HepG2 (cell line): ENCODE measurements around the gene LHFPL2. TPM values are rescaled to one million over a fixed set of nuclear protein-coding genes. Genes with fewer than 3 reads are reported as not detected.
"Not testable (repeated sequence)": the region's sequence is repeated elsewhere in the genome, so short reads cannot be mapped to it uniquely, and the experiment has no call there.

Experiments used
- ATAC-seq: fragments of 200-7000 bp; cut with Tn5 transposase; 3 replicates; pipeline ENCODE4 v1.9.1; 2020; ENCODE audit warnings: mild to moderate bottlenecking, moderate library complexity
- BruUV-seq: library from RNA; stranded (reverse); fragments of 400-500 nt; replicated peaks from 2 replicates; lab custom pipeline; 2021; lab: Mats Ljungman, UMichigan
- CTCF ChIA-PET: fragments of 300-600 bp; formaldehyde crosslinking; extraction: SDS; loops from one replicate; lab custom pipeline; 2021; ENCODE audit warnings: low total read pairs, inconsistent platforms, low intra/inter-chr PET ratio; lab: Yijun Ruan, JAX
- POLR2A ChIA-PET: fragments of 350-600 bp; sonication (Branson Sonifier 250); formaldehyde crosslinking; loops from one replicate; lab custom pipeline; 2020; ENCODE audit warnings: antibody characterized with exemption, inconsistent platforms; lab: Yijun Ruan, JAX
- DNase-seq: peaks from one replicate; pipeline ENCODE4 v3.0.0-alpha.2; 2015; ENCODE audit warnings: low spot score
- FAIRE-seq: peaks from 3 replicates; lab custom pipeline; 2011; peaks lifted over from hg19 to GRCh38; lab: Jason Lieb, UNC
- H2AFZ ChIP-seq: one replicate; pipeline ENCODE4 v1.6.1; 2011; ENCODE audit warnings: low read length, inconsistent platforms
- H3K27ac ChIP-seq: fragments of 300-600 bp; 3 replicates; pipeline ENCODE4 v1.8.0; 2011; ENCODE audit warnings: mixed run types, mild to moderate bottlenecking, mixed read lengths, low read length, inconsistent platforms; ENCODE audit not compliant: insufficient read depth; ENCODE audit errors: extremely low read length
- H3K27me3 ChIP-seq, 2 experiments: fragments of 200-600 bp in 1 of 2; 2 replicates in 1 of 2; 3 replicates in 1 of 2; pipeline versions ENCODE4 v1.6.0 to v1.8.0; 2011; ENCODE audit warnings: low read length in 2 of 2, mild to moderate bottlenecking in 2 of 2, moderate library complexity in 2 of 2, inconsistent platforms in 1 of 2; ENCODE audit not compliant: insufficient read depth in 2 of 2, control insufficient read depth in 1 of 2
- H3K36me3 ChIP-seq, 2 experiments: fragments of 200-600 bp in 1 of 2; replicated peaks in 1 of 2; 2 replicates in 1 of 2; 3 replicates in 1 of 2; pipeline versions ENCODE4 v1.5.1 to v1.8.0; 2011; ENCODE audit warnings: low read length in 2 of 2, inconsistent platforms in 1 of 2; ENCODE audit not compliant: insufficient read depth in 2 of 2, control insufficient read depth in 1 of 2
- H3K4me1 ChIP-seq: 2 replicates; pipeline ENCODE4 v1.5.1; 2012; ENCODE audit warnings: low read length, inconsistent platforms; ENCODE audit not compliant: insufficient read depth
- H3K4me2 ChIP-seq: 2 replicates; pipeline ENCODE4 v1.6.0; 2011; ENCODE audit warnings: low read depth, low read length, inconsistent platforms
- H3K4me3 ChIP-seq, 3 experiments: fragments of 200-600 bp in 1 of 3; sonication (generic), shearing (Covaris generic) in 1 of 3; replicated peaks in 1 of 3; 2 replicates each; pipeline ENCODE4 v1.5.1; 2011 to 2016; ENCODE audit warnings: low read length in 3 of 3, inconsistent platforms in 2 of 3, low read depth in 2 of 3, mild to moderate bottlenecking in 2 of 3, control low read depth in 1 of 3, mixed read lengths in 1 of 3; ENCODE audit not compliant: insufficient read depth in 1 of 3
- H3K79me2 ChIP-seq: one replicate; pipeline ENCODE4 v1.6.1; 2011; ENCODE audit warnings: low read length, inconsistent platforms; ENCODE audit not compliant: insufficient read depth
- H3K9ac ChIP-seq: 2 replicates; pipeline ENCODE4 v1.6.0; 2011; ENCODE audit warnings: mild to moderate bottlenecking, low read depth, low read length, inconsistent platforms; ENCODE audit not compliant: insufficient read depth
- H3K9me3 ChIP-seq: 2 replicates; pipeline ENCODE4 v1.5.1; 2012; ENCODE audit warnings: mild to moderate bottlenecking, low read length
- H4K20me1 ChIP-seq: 2 replicates; pipeline ENCODE4 v1.6.0; 2011; ENCODE audit warnings: inconsistent platforms, mild to moderate bottlenecking, low read length, moderate library complexity; ENCODE audit not compliant: insufficient read depth
- HNRNPK ChIP-seq: fragments of 200-400 bp; formaldehyde crosslinking; IDR thresholded peaks from 2 replicates; pipeline ENCODE4 v1.6.1; 2018; ENCODE audit warnings: low read length, low read depth, moderate library complexity, mild to moderate bottlenecking; ENCODE audit not compliant: poor library complexity, severe bottlenecking
- PHF5A ChIP-seq: IDR thresholded peaks from one replicate; pipeline ENCODE4 v1.6.1; 2018; ENCODE audit warnings: low read depth, missing genetic modification reagents; ENCODE audit not compliant: unreplicated experiment
- WGBS: methylation state at CpG from one replicate; pipeline ENCODE4 v1.1.6; 2017; ENCODE audit warnings: low lambda C conversion rate; 5-methylcytosine and 5-hydroxymethylcytosine counted together
- in situ Hi-C: cut with HindIII; loops from 2 replicates; pipeline ENCODE4 v1.10.0; 2017; ENCODE audit warnings: low pct_unique_long_range_greater_than_20kb; ENCODE audit not compliant: extremely low pct_ligation_motif_present
- intact Hi-C: fragments of 100-400 bp; cut with micrococcal nuclease; formaldehyde crosslinking; loops from one replicate; pipeline ENCODE4 v1.10.0; 2022; ENCODE audit not compliant: unreplicated experiment
- polyA plus RNA-seq, 8 experiments: library from polyadenylated mRNA; depleted of rRNA in 3 of 8; stranded (reverse) in 7 of 8; unstranded in 1 of 8; fragments of >200 nt; fragmentation: Illumina TruSeq in 4 of 8; extraction: Trizol in 4 of 8; gene quantifications; 2 replicates each; pipeline versions ENCODE4 v1.2.1 to v1.2.3, GENCODE V29; 2011 to 2016; ENCODE audit warnings: low read depth in 4 of 8, missing spikeins in 1 of 8, mixed read lengths in 1 of 8; ENCODE audit not compliant: insufficient read depth in 1 of 8
- total RNA-seq, 5 experiments: library from RNA; depleted of rRNA; stranded (reverse); fragments of >200 nt; fragmentation: Illumina TruSeq; extraction: Trizol; gene quantifications; 2 replicates each; pipeline ENCODE4 v1.2.3, GENCODE V29; 2016; ENCODE audit warnings: low read depth in 1 of 5
- TF ChIP-seq, protein P1 (sequence below), 2 experiments: fragments of 450-650 bp in 1 of 2; sonication (generic) in 1 of 2; formaldehyde crosslinking in 1 of 2; IDR thresholded peaks; 2 replicates each; pipeline versions ENCODE4 v1.6.1 to v1.8.0; 2016 to 2022; ENCODE audit warnings: antibody characterized with exemption in 1 of 2, mild to moderate bottlenecking in 1 of 2, missing genetic modification reagents in 1 of 2

The LHFPL2 gene
- total and polyA plus RNA-seq, 2 of the 13 experiments (the other 11 are each of a cell fraction or from before 2014, with no cell fraction given): 6.0 to 20.0 TPM

DNA sequence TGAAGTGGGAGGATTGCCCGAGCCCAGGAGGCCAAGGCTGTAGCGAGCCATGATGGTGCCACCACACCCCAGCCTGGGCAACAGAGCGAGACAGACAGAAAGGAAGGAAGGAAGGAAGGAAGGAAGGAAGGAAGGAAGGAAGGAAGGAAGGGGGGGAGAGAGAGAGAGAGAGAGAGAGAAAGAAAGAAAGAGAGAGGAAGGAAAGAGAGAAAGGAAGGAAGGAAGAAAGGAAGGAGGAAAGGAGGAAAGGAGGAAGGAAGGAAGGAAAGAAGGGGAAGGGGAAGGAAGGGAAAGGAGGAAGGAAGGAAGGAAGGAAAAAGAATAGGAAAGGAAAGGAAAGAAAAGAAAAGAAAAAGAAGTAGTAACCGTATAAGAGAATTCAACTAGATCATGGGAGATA lies 20.8 kb upstream of the LHFPL2 start (continued):
- TF ChIP-seq, protein P1, sequence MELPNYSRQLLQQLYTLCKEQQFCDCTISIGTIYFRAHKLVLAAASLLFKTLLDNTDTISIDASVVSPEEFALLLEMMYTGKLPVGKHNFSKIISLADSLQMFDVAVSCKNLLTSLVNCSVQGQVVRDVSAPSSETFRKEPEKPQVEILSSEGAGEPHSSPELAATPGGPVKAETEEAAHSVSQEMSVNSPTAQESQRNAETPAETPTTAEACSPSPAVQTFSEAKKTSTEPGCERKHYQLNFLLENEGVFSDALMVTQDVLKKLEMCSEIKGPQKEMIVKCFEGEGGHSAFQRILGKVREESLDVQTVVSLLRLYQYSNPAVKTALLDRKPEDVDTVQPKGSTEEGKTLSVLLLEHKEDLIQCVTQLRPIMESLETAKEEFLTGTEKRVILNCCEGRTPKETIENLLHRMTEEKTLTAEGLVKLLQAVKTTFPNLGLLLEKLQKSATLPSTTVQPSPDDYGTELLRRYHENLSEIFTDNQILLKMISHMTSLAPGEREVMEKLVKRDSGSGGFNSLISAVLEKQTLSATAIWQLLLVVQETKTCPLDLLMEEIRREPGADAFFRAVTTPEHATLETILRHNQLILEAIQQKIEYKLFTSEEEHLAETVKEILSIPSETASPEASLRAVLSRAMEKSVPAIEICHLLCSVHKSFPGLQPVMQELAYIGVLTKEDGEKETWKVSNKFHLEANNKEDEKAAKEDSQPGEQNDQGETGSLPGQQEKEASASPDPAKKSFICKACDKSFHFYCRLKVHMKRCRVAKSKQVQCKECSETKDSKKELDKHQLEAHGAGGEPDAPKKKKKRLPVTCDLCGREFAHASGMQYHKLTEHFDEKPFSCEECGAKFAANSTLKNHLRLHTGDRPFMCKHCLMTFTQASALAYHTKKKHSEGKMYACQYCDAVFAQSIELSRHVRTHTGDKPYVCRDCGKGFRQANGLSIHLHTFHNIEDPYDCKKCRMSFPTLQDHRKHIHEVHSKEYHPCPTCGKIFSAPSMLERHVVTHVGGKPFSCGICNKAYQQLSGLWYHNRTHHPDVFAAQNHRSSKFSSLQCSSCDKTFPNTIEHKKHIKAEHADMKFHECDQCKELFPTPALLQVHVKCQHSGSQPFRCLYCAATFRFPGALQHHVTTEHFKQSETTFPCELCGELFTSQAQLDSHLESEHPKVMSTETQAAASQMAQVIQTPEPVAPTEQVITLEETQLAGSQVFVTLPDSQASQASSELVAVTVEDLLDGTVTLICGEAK (IDR thresholded peaks at IDR 0.05): no peak
- TF ChIP-seq, protein P1 (CRISPR knock-in tag; IDR thresholded peaks at IDR 0.05): no peak

DNA sequence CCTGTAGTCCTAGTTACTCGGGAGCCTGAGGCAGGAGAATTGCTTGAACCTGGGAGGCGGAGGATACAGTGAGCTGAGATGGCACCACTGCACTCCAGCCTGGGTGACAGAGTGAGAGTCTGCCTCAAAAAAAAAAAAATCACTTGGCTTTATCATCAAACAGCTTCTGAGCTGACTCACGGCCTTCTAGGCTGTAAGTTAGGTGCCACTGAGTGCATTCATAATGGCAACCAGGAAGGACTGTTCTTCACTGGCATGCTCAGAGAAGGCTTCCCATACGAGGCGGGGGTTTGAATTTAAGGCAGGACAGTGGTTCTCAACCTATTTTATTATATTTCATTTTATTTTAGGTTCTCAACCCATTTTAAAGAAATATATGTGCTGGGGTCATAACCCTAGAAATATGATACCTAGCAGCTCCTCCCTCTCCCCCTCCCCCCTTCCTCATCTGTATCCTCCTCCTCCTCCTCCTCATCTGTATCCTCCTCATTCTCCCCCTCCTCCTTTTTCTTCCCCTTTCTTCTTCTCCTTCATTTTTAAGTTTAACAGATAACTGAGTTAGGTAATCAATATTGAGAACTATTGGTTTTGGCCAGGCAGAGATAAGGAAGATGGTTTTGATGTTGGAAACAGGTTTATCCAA lies 19.0 kb upstream of the LHFPL2 start:
- no peaks in the 10 kb centered on the region for H3K9me3 ChIP-seq
- ChIA-PET POLR2A (interaction anchor here (1.1 kb wide), 1 partner anchor 60 kb away, joined by 3 read pairs; no protein-coding TSS in a partner anchor), CTCF (no interaction called here)
- in situ Hi-C loops: no loop called here
- H3K9ac ChIP-seq: no peak overlapping the region
- no peak overlapping the region for H3K4me2 ChIP-seq
- H3K4me1 ChIP-seq: peaks cover 27% of the 10 kb centered on the region
- DNase-seq (no peak), FAIRE-seq (no peak), ATAC-seq (no peak)
- H3K27me3 ChIP-seq: no peaks in the 10 kb centered on the region
- no peak overlapping the region for H3K27ac ChIP-seq
- no peak for TF ChIP-seq PHF5A
- peak; percentile 67 for TF ChIP-seq HNRNPK
- WGBS: 62% methylated on average over 5 of the region's 5 CpGs
- no peaks in the 10 kb centered on the region for H3K36me3 ChIP-seq
- H3K79me2 ChIP-seq: no peaks in the 10 kb centered on the region
- no peak overlapping the region for H3K4me3 ChIP-seq
- no peak overlapping the region for H2AFZ ChIP-seq
- BruUV-seq: no TSS peak
- intact Hi-C loops: no loop called here
- no peaks in the 10 kb centered on the region for H4K20me1 ChIP-seq

DNA sequence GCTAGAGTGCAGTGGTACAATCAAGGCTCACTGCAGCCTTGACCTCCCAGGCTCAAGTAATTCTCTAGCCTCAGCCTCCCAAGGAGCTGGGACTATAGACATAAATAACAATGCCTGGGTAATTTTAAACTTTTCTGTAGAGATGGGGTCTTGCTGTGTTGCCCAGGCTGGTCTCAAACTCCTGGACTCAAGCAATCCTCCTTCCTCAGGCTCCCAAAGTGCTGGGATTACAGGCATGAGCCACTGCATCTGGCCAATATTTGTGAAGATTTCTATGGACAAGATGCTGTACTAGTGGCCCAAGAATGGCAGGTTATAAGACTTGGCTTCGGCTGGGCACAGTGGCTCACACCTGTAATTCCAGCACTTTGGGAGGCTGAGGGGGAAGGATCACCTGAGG lies 18.4 kb upstream of the LHFPL2 start:
- H3K4me2 ChIP-seq, BruUV-seq, H3K27me3 ChIP-seq, in situ Hi-C loops, CTCF ChIA-PET, H3K79me2 ChIP-seq, POLR2A ChIA-PET, intact Hi-C loops, H3K27ac ChIP-seq, DNase-seq, H3K36me3 ChIP-seq, H4K20me1 ChIP-seq, H3K4me3 ChIP-seq, H2AFZ ChIP-seq, ATAC-seq, FAIRE-seq, H3K9ac ChIP-seq, H3K9me3 ChIP-seq: not testable (repeated sequence)
- peaks cover 27% of the 10 kb centered on the region for H3K4me1 ChIP-seq
- WGBS: 69% methylated on average over 1 of the region's 1 CpG
